ENCODE results near the gene FBXO36. TPM values are rescaled to one million over a fixed set of nuclear protein-coding genes. Genes with fewer than 3 reads are reported as not detected.

Gene FBXO36
- total and polyA plus RNA-seq, 2 of the 13 experiments (the other 11 are each of a cell fraction or from before 2014, with no cell fraction given): 2.8 TPM

DNA sequence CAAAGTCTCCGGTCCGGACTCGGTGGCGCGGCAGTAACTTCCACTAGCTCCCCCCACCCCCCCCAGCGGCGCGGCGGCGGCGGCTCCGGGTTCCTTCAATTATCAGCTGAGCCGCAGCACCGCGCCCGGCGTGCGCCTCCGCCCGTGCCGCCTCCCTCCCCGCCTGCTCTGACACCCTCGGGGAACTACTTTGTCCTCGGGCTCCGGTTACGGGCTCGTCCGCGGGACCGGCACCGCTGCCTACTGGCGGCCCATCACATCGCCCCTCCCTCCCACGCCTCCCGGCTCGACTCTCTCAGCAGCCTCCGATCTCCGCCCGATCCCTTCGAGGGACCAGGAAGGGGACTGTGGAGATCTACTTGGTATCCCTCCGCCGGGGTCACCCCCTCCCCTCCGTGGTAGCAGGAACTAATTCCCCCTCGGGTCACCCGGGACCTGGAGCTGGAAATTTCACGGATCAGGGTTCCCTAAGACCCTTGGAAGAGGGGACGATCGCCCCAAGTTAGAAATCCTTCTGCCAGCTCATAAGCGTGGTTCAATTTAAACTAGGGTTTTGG lies 333 bp upstream of the FBXO36 start, which contains the start of gene TRIP12 (continued):
- TF ChIP-seq SNAPC2 (CRISPR knock-in tag; IDR thresholded peaks at IDR 0.05) (peak; percentile 74; the same call in 1 of the 2 replicates), MTA1 (CRISPR knock-in tag; IDR thresholded peaks at IDR 0.05; ENCODE audit: borderline replicate concordance) (peak; percentile 16; the same call in 1 of the 2 replicates), ZNF572 (CRISPR knock-in tag; IDR thresholded peaks at IDR 0.05) (0 out of 2 replicates have a peak, but pooled peaks have one; percentile 34), KLF15 (CRISPR knock-in tag; IDR thresholded peaks at IDR 0.05; ENCODE audit: borderline replicate concordance) (peak; percentile 66; the same call in 1 of the 2 replicates), HDAC2 (CRISPR knock-in tag; IDR thresholded peaks at IDR 0.05) (0 out of 2 replicates have a peak, but pooled peaks have one; percentile 18), ZNF546 (CRISPR knock-in tag; conservative IDR thresholded peaks at IDR 0.05) (0 out of 2 replicates have a peak, but pooled peaks have one; percentile 63), SP2 (CRISPR knock-in tag; IDR thresholded peaks at IDR 0.05) (peak; percentile 81)
- TF ChIP-seq, protein P1, sequence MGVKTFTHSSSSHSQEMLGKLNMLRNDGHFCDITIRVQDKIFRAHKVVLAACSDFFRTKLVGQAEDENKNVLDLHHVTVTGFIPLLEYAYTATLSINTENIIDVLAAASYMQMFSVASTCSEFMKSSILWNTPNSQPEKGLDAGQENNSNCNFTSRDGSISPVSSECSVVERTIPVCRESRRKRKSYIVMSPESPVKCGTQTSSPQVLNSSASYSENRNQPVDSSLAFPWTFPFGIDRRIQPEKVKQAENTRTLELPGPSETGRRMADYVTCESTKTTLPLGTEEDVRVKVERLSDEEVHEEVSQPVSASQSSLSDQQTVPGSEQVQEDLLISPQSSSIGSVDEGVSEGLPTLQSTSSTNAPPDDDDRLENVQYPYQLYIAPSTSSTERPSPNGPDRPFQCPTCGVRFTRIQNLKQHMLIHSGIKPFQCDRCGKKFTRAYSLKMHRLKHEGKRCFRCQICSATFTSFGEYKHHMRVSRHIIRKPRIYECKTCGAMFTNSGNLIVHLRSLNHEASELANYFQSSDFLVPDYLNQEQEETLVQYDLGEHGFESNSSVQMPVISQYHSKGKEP (CRISPR knock-in tag; IDR thresholded peaks at IDR 0.05): 0 out of 2 replicates have a peak, but pooled peaks have one; percentile 79
- TF ChIP-seq, protein P2, sequence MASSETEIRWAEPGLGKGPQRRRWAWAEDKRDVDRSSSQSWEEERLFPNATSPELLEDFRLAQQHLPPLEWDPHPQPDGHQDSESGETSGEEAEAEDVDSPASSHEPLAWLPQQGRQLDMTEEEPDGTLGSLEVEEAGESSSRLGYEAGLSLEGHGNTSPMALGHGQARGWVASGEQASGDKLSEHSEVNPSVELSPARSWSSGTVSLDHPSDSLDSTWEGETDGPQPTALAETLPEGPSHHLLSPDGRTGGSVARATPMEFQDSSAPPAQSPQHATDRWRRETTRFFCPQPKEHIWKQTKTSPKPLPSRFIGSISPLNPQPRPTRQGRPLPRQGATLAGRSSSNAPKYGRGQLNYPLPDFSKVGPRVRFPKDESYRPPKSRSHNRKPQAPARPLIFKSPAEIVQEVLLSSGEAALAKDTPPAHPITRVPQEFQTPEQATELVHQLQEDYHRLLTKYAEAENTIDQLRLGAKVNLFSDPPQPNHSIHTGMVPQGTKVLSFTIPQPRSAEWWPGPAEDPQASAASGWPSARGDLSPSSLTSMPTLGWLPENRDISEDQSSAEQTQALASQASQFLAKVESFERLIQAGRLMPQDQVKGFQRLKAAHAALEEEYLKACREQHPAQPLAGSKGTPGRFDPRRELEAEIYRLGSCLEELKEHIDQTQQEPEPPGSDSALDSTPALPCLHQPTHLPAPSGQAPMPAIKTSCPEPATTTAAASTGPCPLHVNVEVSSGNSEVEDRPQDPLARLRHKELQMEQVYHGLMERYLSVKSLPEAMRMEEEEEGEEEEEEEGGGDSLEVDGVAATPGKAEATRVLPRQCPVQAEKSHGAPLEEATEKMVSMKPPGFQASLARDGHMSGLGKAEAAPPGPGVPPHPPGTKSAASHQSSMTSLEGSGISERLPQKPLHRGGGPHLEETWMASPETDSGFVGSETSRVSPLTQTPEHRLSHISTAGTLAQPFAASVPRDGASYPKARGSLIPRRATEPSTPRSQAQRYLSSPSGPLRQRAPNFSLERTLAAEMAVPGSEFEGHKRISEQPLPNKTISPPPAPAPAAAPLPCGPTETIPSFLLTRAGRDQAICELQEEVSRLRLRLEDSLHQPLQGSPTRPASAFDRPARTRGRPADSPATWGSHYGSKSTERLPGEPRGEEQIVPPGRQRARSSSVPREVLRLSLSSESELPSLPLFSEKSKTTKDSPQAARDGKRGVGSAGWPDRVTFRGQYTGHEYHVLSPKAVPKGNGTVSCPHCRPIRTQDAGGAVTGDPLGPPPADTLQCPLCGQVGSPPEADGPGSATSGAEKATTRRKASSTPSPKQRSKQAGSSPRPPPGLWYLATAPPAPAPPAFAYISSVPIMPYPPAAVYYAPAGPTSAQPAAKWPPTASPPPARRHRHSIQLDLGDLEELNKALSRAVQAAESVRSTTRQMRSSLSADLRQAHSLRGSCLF (CRISPR knock-in tag; IDR thresholded peaks at IDR 0.05; ENCODE audit: borderline replicate concordance): peak; percentile 64; the same call in 1 of the 2 replicates
- TF ChIP-seq, protein P3, sequence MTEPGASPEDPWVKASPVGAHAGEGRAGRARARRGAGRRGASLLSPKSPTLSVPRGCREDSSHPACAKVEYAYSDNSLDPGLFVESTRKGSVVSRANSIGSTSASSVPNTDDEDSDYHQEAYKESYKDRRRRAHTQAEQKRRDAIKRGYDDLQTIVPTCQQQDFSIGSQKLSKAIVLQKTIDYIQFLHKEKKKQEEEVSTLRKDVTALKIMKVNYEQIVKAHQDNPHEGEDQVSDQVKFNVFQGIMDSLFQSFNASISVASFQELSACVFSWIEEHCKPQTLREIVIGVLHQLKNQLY (CRISPR knock-in tag; IDR thresholded peaks at IDR 0.05): peak; percentile 33; the same call in 1 of the 2 replicates
- TF ChIP-seq, protein P4, sequence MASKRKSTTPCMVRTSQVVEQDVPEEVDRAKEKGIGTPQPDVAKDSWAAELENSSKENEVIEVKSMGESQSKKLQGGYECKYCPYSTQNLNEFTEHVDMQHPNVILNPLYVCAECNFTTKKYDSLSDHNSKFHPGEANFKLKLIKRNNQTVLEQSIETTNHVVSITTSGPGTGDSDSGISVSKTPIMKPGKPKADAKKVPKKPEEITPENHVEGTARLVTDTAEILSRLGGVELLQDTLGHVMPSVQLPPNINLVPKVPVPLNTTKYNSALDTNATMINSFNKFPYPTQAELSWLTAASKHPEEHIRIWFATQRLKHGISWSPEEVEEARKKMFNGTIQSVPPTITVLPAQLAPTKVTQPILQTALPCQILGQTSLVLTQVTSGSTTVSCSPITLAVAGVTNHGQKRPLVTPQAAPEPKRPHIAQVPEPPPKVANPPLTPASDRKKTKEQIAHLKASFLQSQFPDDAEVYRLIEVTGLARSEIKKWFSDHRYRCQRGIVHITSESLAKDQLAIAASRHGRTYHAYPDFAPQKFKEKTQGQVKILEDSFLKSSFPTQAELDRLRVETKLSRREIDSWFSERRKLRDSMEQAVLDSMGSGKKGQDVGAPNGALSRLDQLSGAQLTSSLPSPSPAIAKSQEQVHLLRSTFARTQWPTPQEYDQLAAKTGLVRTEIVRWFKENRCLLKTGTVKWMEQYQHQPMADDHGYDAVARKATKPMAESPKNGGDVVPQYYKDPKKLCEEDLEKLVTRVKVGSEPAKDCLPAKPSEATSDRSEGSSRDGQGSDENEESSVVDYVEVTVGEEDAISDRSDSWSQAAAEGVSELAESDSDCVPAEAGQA (IDR thresholded peaks at IDR 0.05; ENCODE audit: low read depth): peak; percentile 22; the same call in 1 of the 2 replicates
- TF ChIP-seq, protein P4 (CRISPR knock-in tag; IDR thresholded peaks at IDR 0.05; ENCODE audit: borderline replicate concordance): no peak
- TF ChIP-seq, protein P5, sequence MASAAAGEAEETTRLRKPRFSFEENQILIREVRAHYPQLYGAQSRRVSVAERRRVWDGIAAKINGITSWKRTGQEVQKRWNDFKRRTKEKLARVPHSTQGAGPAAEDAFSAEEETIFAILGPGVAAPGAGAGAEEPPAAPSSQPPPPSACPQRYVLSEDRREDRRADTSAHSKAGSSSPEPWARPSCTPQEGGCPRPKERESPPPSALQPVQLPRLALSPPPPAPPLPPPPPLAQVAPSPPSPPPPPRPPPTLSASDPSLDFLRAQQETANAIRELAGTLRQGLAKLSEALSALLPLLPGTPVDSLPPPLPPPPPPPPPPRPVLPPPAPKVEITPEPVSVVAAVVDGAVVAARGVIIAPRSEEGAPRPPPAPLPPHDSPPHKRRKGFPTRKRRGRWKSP (CRISPR knock-in tag; IDR thresholded peaks at IDR 0.05): 0 out of 2 replicates have a peak, but pooled peaks have one; percentile 24

Measured in HepG2 (cell line).